Spleen (tissue), 11 donors: Measurements from ENCODE around the gene AAK1. TPM values are rescaled to one million over a fixed set of nuclear protein-coding genes. Genes with fewer than 3 reads are reported as not detected.

ENCODE experiments used
- DNase-seq: peaks from one replicate; pipeline ENCODE4 v3.0.0-alpha.2; 2020
- H3K27ac ChIP-seq, 8 donors: fragments of 200-600 bp; sonication (generic) in 7 of 8; 1 replicate in 4 of 8; 2 replicates in 4 of 8; pipeline versions ENCODE4 v1.5.0 to v1.8.0; 2016 to 2021; ENCODE audit warnings: inconsistent platforms in 4 of 8, mild to moderate bottlenecking in 4 of 8, moderate library complexity in 1 of 8
- H3K27me3 ChIP-seq, 7 donors: fragments of 200-600 bp; sonication (generic) in 6 of 7; replicated peaks in 1 of 7; 1 replicate in 4 of 7; 2 replicates in 3 of 7; pipeline versions ENCODE4 v1.5.0 to v1.8.0; 2016 to 2021; ENCODE audit warnings: inconsistent platforms in 3 of 7, mild to moderate bottlenecking in 1 of 7
- H3K36me3 ChIP-seq, 6 donors: fragments of 200-600 bp; sonication (generic) in 5 of 6; 1 replicate in 4 of 6; 2 replicates in 2 of 6; pipeline versions ENCODE4 v1.5.0 to v1.8.0; 2016 to 2021; ENCODE audit warnings: inconsistent platforms in 2 of 6
- H3K4me1 ChIP-seq, 6 donors: fragments of 200-600 bp; sonication (generic) in 5 of 6; 1 replicate in 3 of 6; 2 replicates in 3 of 6; pipeline versions ENCODE4 v1.5.0 to v1.8.0; 2016 to 2021; ENCODE audit warnings: inconsistent platforms in 3 of 6
- H3K4me3 ChIP-seq, 8 donors: fragments of 200-600 bp; sonication (generic) in 7 of 8; 1 replicate in 4 of 8; 2 replicates in 4 of 8; pipeline versions ENCODE4 v1.5.0 to v1.8.0; 2016 to 2021; ENCODE audit warnings: inconsistent platforms in 4 of 8, mild to moderate bottlenecking in 4 of 8, moderate library complexity in 2 of 8
- H3K9me3 ChIP-seq, 8 donors: fragments of 200-600 bp; sonication (generic) in 7 of 8; 1 replicate in 4 of 8; 2 replicates in 4 of 8; pipeline versions ENCODE4 v1.5.0 to v1.8.0; 2016 to 2021; ENCODE audit warnings: inconsistent platforms in 4 of 8
- CTCF ChIP-seq, 11 experiments: fragments of 200-600 bp in 7 of 11; fragments of 450-650 bp in 4 of 11; sonication (generic) in 4 of 11; IDR thresholded peaks in 8 of 11; conservative IDR thresholded peaks in 3 of 11; 1 replicate in 7 of 11; 2 replicates in 4 of 11; pipeline versions ENCODE4 v1.4.0 to v1.8.0; 2016 to 2021; ENCODE audit warnings: antibody characterized with exemption in 11 of 11, inconsistent platforms in 4 of 11, mild to moderate bottlenecking in 1 of 11
- POLR2A ChIP-seq, 3 donors: fragments of 450-650 bp; IDR thresholded peaks; one replicate each; pipeline ENCODE4 v1.5.1; 2017; ENCODE audit warnings: antibody characterized with exemption in 3 of 3, mild to moderate bottlenecking in 1 of 3
- POLR2AphosphoS5 ChIP-seq, 3 donors: sonication (generic); formaldehyde crosslinking; IDR thresholded peaks; one replicate each; pipeline ENCODE4 v1.5.1; 2017; ENCODE audit warnings: antibody characterized with exemption in 3 of 3
- WGBS, 5 donors: extraction: QIAGEN DNeasy Blood & Tissue Kit in 3 of 5; methylation state at CpG; one replicate each; pipeline versions ENCODE4 v1.1.5 to v1.1.7; 2013 to 2018; 5-methylcytosine and 5-hydroxymethylcytosine counted together
- intact Hi-C: fragments of 100-400 bp; cut with DNase I; formaldehyde crosslinking; loops from one replicate; pipeline ENCODE4 v1.15.0; 2023; ENCODE audit warnings: low total_unique reads
- polyA plus RNA-seq, 3 donors: library from polyadenylated mRNA; stranded (reverse); fragments of 200-250 nt; gene quantifications; one replicate each; pipeline ENCODE4 v1.2.1, GENCODE V29; 2013
- total RNA-seq, 7 donors: library from RNA; depleted of rRNA in 3 of 7; stranded (reverse); fragments of >200 nt in 3 of 7; fragmentation: NEBNext Ultra II Directional in 4 of 7; extraction: Animal tissue kit (Norgen Biotek cat#: 25700) in 4 of 7; gene quantifications; one replicate each; pipeline versions ENCODE4 v1.1.0 to v1.2.1, GENCODE V29; 2016 to 2021
- donor health status: healthy with polysubstance abuse.
- donor health status: DM: no; HTN: no; CAD: no; lungs with moderate emphysema.
- donor health status: DM: no; HTN: no; CAD: no.
- donor health status: Bipolar disorder and iron deficiency.
- donor health status: healthy.
- donor health status: DM: no; HTN: no; CAD: no.
- donor health status: DM: yes; HTN: yes; CAD: no.

Gene AAK1
- total and polyA plus RNA-seq, 10 donors: 8.3 to 95.1 (median 69.1) TPM

GRCh38 chr2:69514406-69514805 lies 129.1 kb downstream of the AAK1 start:
- 88 to 100% (median 95%) methylated on average over 2 of the region's 2 CpGs for WGBS, 5 donors
- Histone ChIP-seq H3K27me3 (no peaks in the 10 kb centered on the region), H3K36me3 (peaks cover 0 to 100% (median 75%) of the 10 kb centered on the region in 6 donors), H3K27ac (no peak overlapping the region), H3K9me3 (peaks cover 0 to 6% (median 0%) of the 10 kb centered on the region in 8 donors), H3K4me3 (no peak overlapping the region), H3K4me1 (no peaks in the 10 kb centered on the region)
- no peak for DNase-seq
- TF ChIP-seq POLR2AphosphoS5 (IDR thresholded peaks at IDR 0.05): no peak
- TF ChIP-seq POLR2A (IDR thresholded peaks at IDR 0.05): no peak
- no peak for TF ChIP-seq CTCF (IDR thresholded peaks at IDR 0.05 in 8 of 11, conservative IDR thresholded peaks at IDR 0.05 in 3 of 11)
- intact Hi-C loops: no loop called here

- Histone ChIP-seq H3K27ac (no peak overlapping the region), H3K9me3 (peaks cover 0 to 6% (median 0%) of the 10 kb centered on the region in 8 donors), H3K4me1 (peaks cover 0 to 12% (median 0%) of the 10 kb centered on the region in 6 donors), H3K36me3 (peaks cover 0 to 100% (median 66%) of the 10 kb centered on the region in 6 donors), H3K27me3 (no peaks in the 10 kb centered on the region), H3K4me3 (no peak overlapping the region)
- TF ChIP-seq POLR2A (IDR thresholded peaks at IDR 0.05) (no peak), CTCF (IDR thresholded peaks at IDR 0.05 in 8 of 11, conservative IDR thresholded peaks at IDR 0.05 in 3 of 11) (no peak), POLR2AphosphoS5 (IDR thresholded peaks at IDR 0.05) (no peak)
- DNase-seq: no peak
- WGBS, 5 donors: 82 to 95% (median 90%) methylated on average over 3 of the region's 3 CpGs
- intact Hi-C loops: no loop called here
Observed at GRCh38 chr2:69512446-69512845, 131.1 kb downstream of the AAK1 start.

- H3K4me3 ChIP-seq: no peak overlapping the region
- DNase-seq: no peak
- 47 to 96% (median 68%) methylated on average over 2 of the region's 2 CpGs for WGBS, 5 donors
- TF ChIP-seq POLR2AphosphoS5 (IDR thresholded peaks at IDR 0.05) (no peak), CTCF (IDR thresholded peaks at IDR 0.05 in 8 of 11, conservative IDR thresholded peaks at IDR 0.05 in 3 of 11) (no peak), POLR2A (IDR thresholded peaks at IDR 0.05) (no peak)
- intact Hi-C loops: no loop called here
- H3K9me3 ChIP-seq: peaks cover 0 to 6% (median 0%) of the 10 kb centered on the region in 8 donors
- H3K27ac ChIP-seq: no peak overlapping the region
- H3K36me3 ChIP-seq: peaks cover 0 to 100% (median 71%) of the 10 kb centered on the region in 6 donors
- H3K4me1 ChIP-seq: peaks cover 0 to 25% (median 0%) of the 10 kb centered on the region in 6 donors
- H3K27me3 ChIP-seq: no peaks in the 10 kb centered on the region
Observed at GRCh38 chr2:69510204-69510603, 133.3 kb downstream of the AAK1 start.

GRCh38 chr2:69509750-69510140 lies 133.8 kb downstream of the AAK1 start:
- Histone ChIP-seq H3K9me3 (peaks cover 0 to 6% (median 0%) of the 10 kb centered on the region in 8 donors), H3K27me3 (no peaks in the 10 kb centered on the region), H3K4me1 (peaks cover 0 to 25% (median 0%) of the 10 kb centered on the region in 6 donors), H3K4me3 (no peak overlapping the region), H3K36me3 (peaks cover 0 to 100% (median 70%) of the 10 kb centered on the region in 6 donors), H3K27ac (no peak overlapping the region)
- TF ChIP-seq POLR2AphosphoS5 (IDR thresholded peaks at IDR 0.05): no peak
- TF ChIP-seq CTCF (IDR thresholded peaks at IDR 0.05 in 8 of 11, conservative IDR thresholded peaks at IDR 0.05 in 3 of 11): no peak
- TF ChIP-seq POLR2A (IDR thresholded peaks at IDR 0.05): no peak
- no peak for DNase-seq
- WGBS, 5 donors: 92 to 97% (median 95%) methylated on average over 7 of the region's 7 CpGs
- intact Hi-C loops: no loop called here
